HepG2 (cell line): Measurements from ENCODE around the gene GIN1. TPM values are rescaled to one million over a fixed set of nuclear protein-coding genes. Genes with fewer than 3 reads are reported as not detected.
A peak's percentile ranks its signal among the peaks of the same experiment; 100 is the strongest.

Experiments used
- E2F2 ChIP-seq: sonication (generic); formaldehyde crosslinking; IDR thresholded peaks from 2 replicates; pipeline ENCODE4 v1.4.0; 2020; ENCODE audit warnings: missing genetic modification reagents, borderline replicate concordance
- ETS1 ChIP-seq: sonication (generic); formaldehyde crosslinking; IDR thresholded peaks from 2 replicates; pipeline ENCODE4 v1.4.0; 2020; ENCODE audit warnings: missing genetic modification reagents
- HBP1 ChIP-seq: IDR thresholded peaks from 2 replicates; pipeline ENCODE4 v1.6.1; 2016; ENCODE audit warnings: low read depth, control low read depth
- PHF8 ChIP-seq: sonication (generic); formaldehyde crosslinking; IDR thresholded peaks from 2 replicates; pipeline ENCODE4 v1.5.0; 2020; ENCODE audit warnings: missing genetic modification reagents
- PRDM10 ChIP-seq: sonication (generic); formaldehyde crosslinking; IDR thresholded peaks from 2 replicates; pipeline ENCODE4 v1.4.0; 2020; ENCODE audit warnings: low read depth, missing genetic modification reagents
- SRY ChIP-seq: sonication (generic); formaldehyde crosslinking; IDR thresholded peaks from 2 replicates; pipeline ENCODE4 v1.8.0; 2022; ENCODE audit warnings: mild to moderate bottlenecking, missing genetic modification reagents
- TFAP4 ChIP-seq: sonication (generic); IDR thresholded peaks from 2 replicates; pipeline ENCODE4 v1.6.1; 2016; ENCODE audit warnings: low read depth, borderline replicate concordance
- YY1 ChIP-seq: IDR thresholded peaks from 2 replicates; pipeline ENCODE4 v1.6.1; 2011; ENCODE audit warnings: low read length, low read depth, moderate library complexity, mild to moderate bottlenecking; ENCODE audit not compliant: insufficient read depth, insufficient replicate concordance
- ZNF180 ChIP-seq: sonication (generic); formaldehyde crosslinking; IDR thresholded peaks from 2 replicates; pipeline ENCODE4 v1.4.0; 2020; ENCODE audit warnings: low read depth, missing genetic modification reagents, borderline replicate concordance
- ZNF253 ChIP-seq: sonication (generic); formaldehyde crosslinking; IDR thresholded peaks from 2 replicates; pipeline ENCODE4 v1.8.0; 2022; ENCODE audit warnings: mild to moderate bottlenecking, missing genetic modification reagents, borderline replicate concordance
- ZNF292 ChIP-seq: sonication (generic); formaldehyde crosslinking; IDR thresholded peaks from 2 replicates; pipeline ENCODE4 v1.8.1; 2022; ENCODE audit warnings: mild to moderate bottlenecking, low read depth, missing genetic modification reagents, borderline replicate concordance
- ZNF441 ChIP-seq: sonication (generic); formaldehyde crosslinking; IDR thresholded peaks from 2 replicates; pipeline ENCODE4 v1.7.0; 2021; ENCODE audit warnings: missing genetic modification reagents, borderline replicate concordance
- ZNF530 ChIP-seq: sonication (generic); formaldehyde crosslinking; IDR thresholded peaks from 2 replicates; pipeline ENCODE4 v1.5.0; 2020; ENCODE audit warnings: low read depth, mild to moderate bottlenecking, missing genetic modification reagents
- ZNF543 ChIP-seq: sonication (generic); formaldehyde crosslinking; IDR thresholded peaks from 2 replicates; pipeline ENCODE4 v1.4.0; 2020; ENCODE audit warnings: mild to moderate bottlenecking, missing genetic modification reagents
- ZNF597 ChIP-seq: sonication (generic); formaldehyde crosslinking; IDR thresholded peaks from 2 replicates; pipeline ENCODE4 v1.5.0; 2020; ENCODE audit warnings: missing genetic modification reagents
- ZNF598 ChIP-seq: sonication (generic); formaldehyde crosslinking; IDR thresholded peaks from 2 replicates; pipeline ENCODE4 v1.5.1; 2020; ENCODE audit warnings: mild to moderate bottlenecking, missing genetic modification reagents, borderline replicate concordance
- ZNF782 ChIP-seq: sonication (generic); formaldehyde crosslinking; IDR thresholded peaks from 2 replicates; pipeline ENCODE4 v1.4.0; 2020; ENCODE audit warnings: missing genetic modification reagents, mild to moderate bottlenecking, borderline replicate concordance
- polyA plus RNA-seq, 8 experiments: library from polyadenylated mRNA; depleted of rRNA in 3 of 8; stranded (reverse) in 7 of 8; unstranded in 1 of 8; fragments of >200 nt; fragmentation: Illumina TruSeq in 4 of 8; extraction: Trizol in 4 of 8; gene quantifications; 2 replicates each; pipeline versions ENCODE4 v1.2.1 to v1.2.3, GENCODE V29; 2011 to 2016; ENCODE audit warnings: low read depth in 4 of 8, missing spikeins in 1 of 8, mixed read lengths in 1 of 8; ENCODE audit not compliant: insufficient read depth in 1 of 8
- total RNA-seq, 5 experiments: library from RNA; depleted of rRNA; stranded (reverse); fragments of >200 nt; fragmentation: Illumina TruSeq; extraction: Trizol; gene quantifications; 2 replicates each; pipeline ENCODE4 v1.2.3, GENCODE V29; 2016; ENCODE audit warnings: low read depth in 1 of 5

The GIN1 gene
- total and polyA plus RNA-seq, 2 of the 13 experiments (the other 11 are each of a cell fraction or from before 2014, with no cell fraction given): 1.7 to 7.7 TPM

GRCh38 chr5:103119765-103120606 is at the start of gene GIN1, which contains the start of gene PPIP5K2 (continued):
- peak; percentile 85 for TF ChIP-seq PRDM10 (CRISPR knock-in tag)
- no peak for TF ChIP-seq SRY (CRISPR knock-in tag)
- TF ChIP-seq ZNF180 (CRISPR knock-in tag): no peak
- TF ChIP-seq PHF8: peak; percentile 89
- no peak for TF ChIP-seq ZNF597 (CRISPR knock-in tag)
- no peak for TF ChIP-seq ZNF253
- TF ChIP-seq YY1: peak; percentile 68
- no peak for TF ChIP-seq E2F2 (CRISPR knock-in tag)
- TF ChIP-seq ZNF292 (CRISPR knock-in tag): no peak
- peak; percentile 59; the same call in 1 of the 2 replicates for TF ChIP-seq ZNF441 (CRISPR knock-in tag)
- TF ChIP-seq ZNF782 (CRISPR knock-in tag): no peak
- TF ChIP-seq ZNF543 (CRISPR knock-in tag): no peak
- TF ChIP-seq ZNF598 (CRISPR knock-in tag): 0 out of 2 replicates have a peak, but pooled peaks have one; percentile 46
- TF ChIP-seq ZNF530 (CRISPR knock-in tag): no peak
- peak; percentile 43; the same call in 1 of the 2 replicates for TF ChIP-seq HBP1 (CRISPR knock-in tag)
- no peak for TF ChIP-seq ETS1
- 0 out of 2 replicates have a peak, but pooled peaks have one; percentile 23 for TF ChIP-seq TFAP4
